HepG2 (cell line): ENCODE results near the gene UBA6.

Source experiments
- CBFB ChIP-seq: sonication (generic); formaldehyde crosslinking; IDR thresholded peaks from 2 replicates; pipeline ENCODE4 v1.4.0; 2020; ENCODE audit warnings: missing genetic modification reagents
- CEBPB ChIP-seq: IDR thresholded peaks from 2 replicates; pipeline ENCODE4 v1.6.1; 2011; ENCODE audit warnings: low read depth, low read length, improper control_type of control experiment, borderline replicate concordance
- CTCF ChIP-seq: sonication (generic); formaldehyde crosslinking; IDR thresholded peaks from 2 replicates; pipeline ENCODE4 v1.5.0; 2020; ENCODE audit warnings: mild to moderate bottlenecking, missing genetic modification reagents, moderate library complexity
- ZNF674 ChIP-seq: sonication (generic); formaldehyde crosslinking; IDR thresholded peaks from 2 replicates; pipeline ENCODE4 v1.5.0; 2020; ENCODE audit warnings: low read depth, mild to moderate bottlenecking, missing genetic modification reagents

- no peak for TF ChIP-seq ZNF674 (CRISPR knock-in tag)
- TF ChIP-seq CBFB (CRISPR knock-in tag): no peak
- no peak for TF ChIP-seq CEBPB
- no peak for TF ChIP-seq CTCF (CRISPR knock-in tag)
Observed at GRCh38 chr4:67687636-67688035, 13.3 kb downstream of the UBA6 start.
